GM20000 (cell line): Measurements from ENCODE around the gene MYO9A.
A peak's percentile ranks its signal among the peaks of the same experiment; 100 is the strongest.
"Not testable (repeated sequence)": the region's sequence is repeated elsewhere in the genome, so short reads cannot be mapped to it uniquely, and the experiment has no call there.

Experiments
- DNase-seq: peaks from one replicate; pipeline ENCODE4 v3.0.0; 2012; ENCODE audit warnings: low spot score
- CTCF ChIP-seq: IDR thresholded peaks from 2 replicates; pipeline ENCODE4 v1.5.1; 2012; ENCODE audit warnings: mild to moderate bottlenecking, control low read depth; ENCODE audit errors: extremely low read depth, missing control alignments

Gene MYO9A

GRCh38 chr15:71880276-71880675 lies 237.7 kb downstream of the MYO9A start:
- no peak for DNase-seq
- TF ChIP-seq CTCF = no peak

GRCh38 chr15:71874245-71874644 lies 243.7 kb downstream of the MYO9A start:
- TF ChIP-seq CTCF = no peak
- peak; percentile 15 for DNase-seq

- not testable (repeated sequence) for DNase-seq
Measured at GRCh38 chr15:71858232-71858631, 259.7 kb downstream of the MYO9A start.

GRCh38 chr15:71853543-71853942 lies 264.4 kb downstream of the MYO9A start:
- DNase-seq = no peak
- no peak for TF ChIP-seq CTCF

- no peak for TF ChIP-seq CTCF
- no peak for DNase-seq
Measured at GRCh38 chr15:71844916-71845315, 273.0 kb downstream of the MYO9A start.

GRCh38 chr15:71841563-71841962 lies 276.4 kb downstream of the MYO9A start:
- no peak for DNase-seq
- no peak for TF ChIP-seq CTCF

GRCh38 chr15:71830981-71831380 lies 287.0 kb downstream of the MYO9A start:
- no peak for DNase-seq
- TF ChIP-seq CTCF = no peak

- TF ChIP-seq CTCF = no peak
- no peak for DNase-seq
Measured at GRCh38 chr15:71826196-71826595, 291.8 kb downstream of the MYO9A start.
